ENCODE measurements around the gene VIPR2.

The VIPR2 gene

DNA sequence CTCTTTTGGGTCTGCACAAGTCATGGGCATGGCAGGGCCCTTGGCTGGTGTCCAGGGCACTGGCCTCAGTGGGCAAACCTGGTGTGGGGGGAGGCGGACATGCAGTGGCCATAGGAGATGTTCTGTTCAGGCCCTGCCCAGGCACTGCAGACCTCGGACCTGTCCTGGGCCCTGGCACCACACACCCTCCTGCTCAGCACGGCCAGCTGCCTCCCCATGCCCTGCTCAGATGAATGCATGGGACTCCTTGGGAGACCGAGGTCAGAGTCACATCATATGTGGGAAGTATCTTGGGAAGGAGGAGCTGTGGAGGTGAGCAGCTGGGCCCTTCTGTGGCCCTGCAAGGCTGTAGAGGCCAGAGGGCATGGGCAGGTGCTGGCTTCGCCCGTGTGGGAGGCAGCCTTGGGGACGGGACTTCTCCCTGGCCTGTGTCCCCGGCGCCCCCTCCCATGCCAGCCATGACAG is 130.8 kb downstream of the VIPR2 start:
- Histone ChIP-seq H3K27me3 (ENCODE audit: insufficient read depth, low read depth) (no peaks in the 10 kb centered on the region), H3K79me2 (ENCODE audit: insufficient read depth, low read depth) (no peaks in the 10 kb centered on the region), H3K4me2 (no peak overlapping the region), H3K36me3 (ENCODE audit: insufficient read depth) (no peaks in the 10 kb centered on the region), H4K20me1 (ENCODE audit: insufficient read depth) (no peaks in the 10 kb centered on the region), H3K4me1 (ENCODE audit: low read depth, poor library complexity, severe bottlenecking) (peaks cover 12% of the 10 kb centered on the region), H2AFZ (ENCODE audit: low read depth) (no peak overlapping the region), H3K4me3 (IDR thresholded peaks at IDR 0.05; ENCODE audit: insufficient read depth, low read depth, low read length) (no peak overlapping the region), H3K9ac (no peak overlapping the region), H3K27ac (no peak overlapping the region)
- TF ChIP-seq, protein P1, sequence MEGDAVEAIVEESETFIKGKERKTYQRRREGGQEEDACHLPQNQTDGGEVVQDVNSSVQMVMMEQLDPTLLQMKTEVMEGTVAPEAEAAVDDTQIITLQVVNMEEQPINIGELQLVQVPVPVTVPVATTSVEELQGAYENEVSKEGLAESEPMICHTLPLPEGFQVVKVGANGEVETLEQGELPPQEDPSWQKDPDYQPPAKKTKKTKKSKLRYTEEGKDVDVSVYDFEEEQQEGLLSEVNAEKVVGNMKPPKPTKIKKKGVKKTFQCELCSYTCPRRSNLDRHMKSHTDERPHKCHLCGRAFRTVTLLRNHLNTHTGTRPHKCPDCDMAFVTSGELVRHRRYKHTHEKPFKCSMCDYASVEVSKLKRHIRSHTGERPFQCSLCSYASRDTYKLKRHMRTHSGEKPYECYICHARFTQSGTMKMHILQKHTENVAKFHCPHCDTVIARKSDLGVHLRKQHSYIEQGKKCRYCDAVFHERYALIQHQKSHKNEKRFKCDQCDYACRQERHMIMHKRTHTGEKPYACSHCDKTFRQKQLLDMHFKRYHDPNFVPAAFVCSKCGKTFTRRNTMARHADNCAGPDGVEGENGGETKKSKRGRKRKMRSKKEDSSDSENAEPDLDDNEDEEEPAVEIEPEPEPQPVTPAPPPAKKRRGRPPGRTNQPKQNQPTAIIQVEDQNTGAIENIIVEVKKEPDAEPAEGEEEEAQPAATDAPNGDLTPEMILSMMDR (conservative IDR thresholded peaks at IDR 0.05; ENCODE audit: low read depth, low read length), result no peak

DNA sequence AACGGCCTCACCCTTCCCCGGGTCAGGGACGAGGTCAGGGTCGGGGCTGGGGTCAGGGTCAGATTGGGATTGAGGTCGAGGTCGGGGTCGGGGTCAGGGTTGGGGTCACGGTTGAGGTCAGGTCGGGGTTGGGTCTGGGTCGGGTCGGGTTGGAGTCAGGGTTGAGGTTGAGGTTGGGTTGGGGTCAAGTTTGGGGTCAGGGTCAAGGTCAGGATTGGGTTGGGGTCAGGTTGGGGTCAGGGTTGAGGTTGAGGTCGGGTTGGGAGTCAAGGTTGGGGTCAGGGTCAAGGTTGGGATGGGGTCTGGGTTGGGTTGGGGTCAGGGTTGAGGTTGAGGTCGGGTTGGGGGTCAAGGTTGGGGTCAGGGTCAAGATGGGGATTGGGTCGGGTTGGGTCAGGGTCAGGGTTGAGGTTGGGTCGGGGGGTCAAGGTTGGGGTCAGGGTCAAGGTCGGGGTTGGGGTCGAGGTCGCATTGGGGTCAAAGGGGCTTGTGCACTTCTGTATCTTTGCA is 131.4 kb downstream of the VIPR2 start:
- no peak overlapping the region for H3K4me3 ChIP-seq (IDR thresholded peaks at IDR 0.05; ENCODE audit: insufficient read depth, low read depth, low read length)
- no peak overlapping the region for H3K27ac ChIP-seq
- peaks cover 12% of the 10 kb centered on the region for H3K4me1 ChIP-seq (ENCODE audit: low read depth, poor library complexity, severe bottlenecking)
- TF ChIP-seq, protein P1 (conservative IDR thresholded peaks at IDR 0.05; ENCODE audit: low read depth, low read length), result no peak
- no peaks in the 10 kb centered on the region for H3K36me3 ChIP-seq (ENCODE audit: insufficient read depth)
- no peak overlapping the region for H3K4me2 ChIP-seq
- no peaks in the 10 kb centered on the region for H3K79me2 ChIP-seq (ENCODE audit: insufficient read depth, low read depth)
- H4K20me1 ChIP-seq (ENCODE audit: insufficient read depth), result no peaks in the 10 kb centered on the region
- H2AFZ ChIP-seq (ENCODE audit: low read depth), result no peak overlapping the region
- no peak overlapping the region for H3K9ac ChIP-seq
- H3K27me3 ChIP-seq (ENCODE audit: insufficient read depth, low read depth), result no peaks in the 10 kb centered on the region

DNA sequence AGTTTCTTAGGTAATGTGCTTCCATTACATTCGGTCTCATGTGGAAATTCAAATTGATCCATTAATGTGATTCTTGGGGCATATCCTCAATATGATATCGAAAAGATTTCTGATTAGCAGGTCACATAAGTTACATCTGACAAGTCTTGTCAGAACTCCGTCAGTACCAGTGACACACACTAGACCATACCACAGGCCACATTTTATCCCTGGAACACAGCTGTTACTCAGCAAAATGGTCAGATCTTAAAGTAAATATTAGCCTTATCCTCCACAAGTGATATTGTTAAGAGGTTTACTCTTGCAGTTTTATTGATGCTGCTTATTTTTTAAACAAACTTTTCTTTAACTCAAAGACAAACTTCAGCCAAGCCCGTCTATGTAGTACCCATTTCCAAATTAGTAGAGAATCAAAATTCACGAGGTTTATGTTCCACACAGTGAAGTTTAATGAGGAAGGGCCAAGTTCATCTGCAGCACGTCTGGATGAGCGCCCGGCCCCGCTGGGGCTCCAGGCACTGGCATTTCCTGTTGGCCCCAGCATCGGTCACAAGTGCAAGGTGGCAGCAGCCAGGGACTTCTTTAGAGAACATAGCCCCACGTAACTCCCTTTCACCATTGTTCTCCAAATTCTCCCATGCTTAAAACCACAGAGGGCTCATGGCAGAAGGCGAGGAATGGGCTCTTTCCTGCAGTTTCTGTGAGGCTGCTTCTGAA is 132.2 kb downstream of the VIPR2 start:
- no peaks in the 10 kb centered on the region for H3K79me2 ChIP-seq (ENCODE audit: insufficient read depth, low read depth)
- H3K4me3 ChIP-seq (IDR thresholded peaks at IDR 0.05; ENCODE audit: insufficient read depth, low read depth, low read length), result no peak overlapping the region
- H4K20me1 ChIP-seq (ENCODE audit: insufficient read depth), result no peaks in the 10 kb centered on the region
- no peaks in the 10 kb centered on the region for H3K36me3 ChIP-seq (ENCODE audit: insufficient read depth)
- TF ChIP-seq, protein P1 (conservative IDR thresholded peaks at IDR 0.05; ENCODE audit: low read depth, low read length), result no peak
- no peak overlapping the region for H2AFZ ChIP-seq (ENCODE audit: low read depth)
- no peak overlapping the region for H3K9ac ChIP-seq
- H3K27ac ChIP-seq, result no peak overlapping the region
- peaks cover 7% of the 10 kb centered on the region for H3K4me1 ChIP-seq (ENCODE audit: low read depth, poor library complexity, severe bottlenecking)
- no peaks in the 10 kb centered on the region for H3K27me3 ChIP-seq (ENCODE audit: insufficient read depth, low read depth)
- no peak overlapping the region for H3K4me2 ChIP-seq

DNA sequence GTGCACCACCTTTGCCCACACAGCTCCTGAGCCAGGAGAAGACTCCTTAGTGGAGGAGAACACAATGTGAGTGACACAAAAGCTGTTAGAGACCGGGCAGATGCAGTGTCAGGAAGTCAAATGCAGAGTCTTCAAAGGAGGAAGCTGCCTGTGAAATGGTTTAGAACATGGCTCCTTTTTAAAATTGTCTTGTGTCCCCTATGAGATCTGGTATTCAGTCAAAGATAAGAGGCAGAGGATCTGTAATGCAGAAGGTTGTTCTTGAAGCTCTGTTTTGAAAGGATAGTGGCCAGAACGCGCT is 133.0 kb downstream of the VIPR2 start:
- no peak overlapping the region for H3K9ac ChIP-seq
- no peak overlapping the region for H3K4me2 ChIP-seq
- no peaks in the 10 kb centered on the region for H3K79me2 ChIP-seq (ENCODE audit: insufficient read depth, low read depth)
- no peaks in the 10 kb centered on the region for H3K27me3 ChIP-seq (ENCODE audit: insufficient read depth, low read depth)
- H3K4me3 ChIP-seq (IDR thresholded peaks at IDR 0.05; ENCODE audit: insufficient read depth, low read depth, low read length), result no peak overlapping the region
- no peaks in the 10 kb centered on the region for H3K36me3 ChIP-seq (ENCODE audit: insufficient read depth)
- H3K27ac ChIP-seq, result no peak overlapping the region
- H3K4me1 ChIP-seq (ENCODE audit: low read depth, poor library complexity, severe bottlenecking), result peaks cover 3% of the 10 kb centered on the region
- H2AFZ ChIP-seq (ENCODE audit: low read depth), result no peak overlapping the region
- H4K20me1 ChIP-seq (ENCODE audit: insufficient read depth), result no peaks in the 10 kb centered on the region
- TF ChIP-seq, protein P1 (conservative IDR thresholded peaks at IDR 0.05; ENCODE audit: low read depth, low read length), result no peak

All from KMS-11 (cell line).